Activated T-helper 1 cell treated with anti-CD3 and anti-CD28 coated beads, Interleukin-12 subunit alpha, Interleukin-12 subunit beta, Interleukin-2, Interleukin-4 antibody, amounts not matched to agents 30 ng/mL and 10 ng/mL and 1 ng/mL, durations not matched to agents 14 hours and 24 hours and 36 hours (primary cell): ENCODE data around the gene ACOT4. TPM values are rescaled to one million over a fixed set of nuclear protein-coding genes. Genes with fewer than 3 reads are reported as not detected.
A peak's percentile ranks its signal among the peaks of the same experiment; 100 is the strongest.
"Not testable (repeated sequence)": the region's sequence is repeated elsewhere in the genome, so short reads cannot be mapped to it uniquely, and the experiment has no call there.

ENCODE experiments used
- DNase-seq: peaks from one replicate; pipeline ENCODE4 v3.0.0; 2021; ENCODE audit warnings: low spot score
- H3K27ac Mint-ChIP-seq: one replicate; pipeline ENCODE4 v1.8.0; 2021; ENCODE audit warnings: mild to moderate bottlenecking, mixed read lengths
- H3K27me3 Mint-ChIP-seq: one replicate; pipeline ENCODE4 v1.8.0; 2022; ENCODE audit warnings: mild to moderate bottlenecking, moderate library complexity, mixed read lengths; ENCODE audit not compliant: insufficient read depth
- H3K36me3 Mint-ChIP-seq: one replicate; pipeline ENCODE4 v1.8.0; 2021; ENCODE audit warnings: low read depth, mixed read lengths
- H3K4me1 Mint-ChIP-seq: one replicate; pipeline ENCODE4 v1.8.0; 2021; ENCODE audit warnings: low read depth, mixed read lengths
- H3K4me3 Mint-ChIP-seq: one replicate; pipeline ENCODE4 v1.8.0; 2021; ENCODE audit warnings: mild to moderate bottlenecking, moderate library complexity, mixed read lengths
- H3K9me3 Mint-ChIP-seq: one replicate; pipeline ENCODE4 v1.8.0; 2021; ENCODE audit warnings: mixed read lengths
- intact Hi-C: fragments of 100-400 bp; cut with micrococcal nuclease; formaldehyde crosslinking; loops from one replicate; pipeline ENCODE4 v1.15.1; 2024
- total RNA-seq: library from RNA; stranded (reverse); gene quantifications from 2 replicates; pipeline ENCODE4 v1.2.3, GENCODE V29; 2022

ACOT4 gene
- total RNA-seq, 1 donor from 2014 or later: 1.9 TPM

DNA sequence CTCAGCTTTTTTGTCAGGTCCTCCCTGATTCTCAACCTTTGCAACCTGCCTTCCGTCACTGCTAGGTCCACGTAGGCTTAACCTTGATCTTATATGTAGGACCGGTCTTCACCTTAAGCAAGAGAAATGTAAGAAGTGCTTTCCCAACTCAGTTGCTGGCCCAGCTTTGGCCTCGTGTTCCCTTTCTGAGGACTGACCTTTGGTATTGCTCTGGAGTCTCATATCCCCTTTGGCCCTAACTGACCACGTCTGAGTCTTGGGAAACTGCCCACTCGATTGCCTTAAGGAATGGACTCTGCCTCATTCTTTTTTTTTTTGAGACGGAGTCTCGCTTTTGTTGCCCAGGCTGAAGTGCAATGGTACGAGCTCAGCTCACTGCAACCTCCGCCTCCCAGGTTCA, 28.6 kb downstream of the ACOT4 start:
- Mint-ChIP-seq H3K9me3 (no peaks in the 10 kb centered on the region), H3K27me3 (peaks cover 7% of the 10 kb centered on the region), H3K4me3 (no peak overlapping the region), H3K27ac (no peak overlapping the region), H3K36me3 (no peaks in the 10 kb centered on the region), H3K4me1 (no peaks in the 10 kb centered on the region)
- intact Hi-C loops: no loop called here
- no peak for DNase-seq

DNA sequence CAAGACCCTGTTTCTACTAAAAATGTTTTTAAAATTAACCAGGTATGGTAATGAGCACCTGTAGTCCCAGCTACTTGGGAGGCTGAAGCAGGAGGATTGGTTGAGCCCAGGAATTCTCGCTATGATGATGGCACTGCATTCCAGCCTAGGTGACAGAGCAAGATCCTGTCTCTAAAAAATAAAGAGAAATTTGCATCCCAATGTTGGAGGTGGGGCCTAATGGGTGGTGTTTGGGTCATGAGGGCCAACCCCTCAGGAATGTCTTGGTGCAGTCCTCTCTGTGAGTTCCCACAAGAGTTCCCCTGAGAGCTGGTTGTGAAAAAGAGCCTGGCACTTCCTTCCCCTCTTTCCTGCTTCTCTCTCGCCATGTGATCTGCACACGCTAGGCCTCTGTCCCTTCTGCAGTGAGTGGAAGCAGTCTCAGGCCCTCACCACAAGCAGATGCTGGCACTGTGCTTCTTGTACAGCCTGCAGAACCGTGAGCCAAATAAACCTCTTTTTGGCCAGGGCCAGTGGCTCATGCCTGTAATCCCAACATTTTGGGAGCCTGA, 31.9 kb downstream of the ACOT4 start:
- Mint-ChIP-seq H3K9me3 (no peaks in the 10 kb centered on the region), H3K27ac (no peak overlapping the region)
- intact Hi-C loops: no loop called here

DNA sequence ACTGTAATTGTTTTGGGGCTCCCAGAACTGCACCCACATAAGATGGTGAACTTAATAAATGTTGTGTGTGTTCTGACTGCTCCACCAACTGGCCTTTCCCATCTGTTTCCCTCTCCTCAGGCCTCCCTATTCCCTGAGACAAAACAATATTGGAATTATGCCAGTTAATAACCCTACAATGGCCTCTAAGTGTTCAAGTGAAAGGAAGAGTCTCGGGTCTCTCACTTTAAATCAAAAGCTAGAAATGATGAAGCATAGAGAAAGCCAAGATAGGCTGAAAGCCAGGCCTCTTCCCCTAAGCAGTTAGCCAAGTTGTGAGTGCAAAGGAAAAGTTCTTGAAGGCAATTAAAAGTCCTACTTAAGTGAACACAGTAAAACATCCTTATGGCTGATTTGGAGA, 34.0 kb downstream of the ACOT4 start:
- Mint-ChIP-seq H3K36me3 (no peaks in the 10 kb centered on the region), H3K4me1 (no peaks in the 10 kb centered on the region), H3K4me3 (no peak overlapping the region), H3K27ac (no peak overlapping the region), H3K9me3 (no peaks in the 10 kb centered on the region), H3K27me3 (peaks cover 4% of the 10 kb centered on the region)
- intact Hi-C loops: no loop called here
- DNase-seq: no peak

More for the DNA sequence above, 31.9 kb downstream of the ACOT4 start:
- DNase-seq: no peak
- no peaks in the 10 kb centered on the region for H3K36me3 Mint-ChIP-seq
- H3K4me3 Mint-ChIP-seq: no peak overlapping the region
- peaks cover 1% of the 10 kb centered on the region for H3K27me3 Mint-ChIP-seq
- no peaks in the 10 kb centered on the region for H3K4me1 Mint-ChIP-seq

DNA sequence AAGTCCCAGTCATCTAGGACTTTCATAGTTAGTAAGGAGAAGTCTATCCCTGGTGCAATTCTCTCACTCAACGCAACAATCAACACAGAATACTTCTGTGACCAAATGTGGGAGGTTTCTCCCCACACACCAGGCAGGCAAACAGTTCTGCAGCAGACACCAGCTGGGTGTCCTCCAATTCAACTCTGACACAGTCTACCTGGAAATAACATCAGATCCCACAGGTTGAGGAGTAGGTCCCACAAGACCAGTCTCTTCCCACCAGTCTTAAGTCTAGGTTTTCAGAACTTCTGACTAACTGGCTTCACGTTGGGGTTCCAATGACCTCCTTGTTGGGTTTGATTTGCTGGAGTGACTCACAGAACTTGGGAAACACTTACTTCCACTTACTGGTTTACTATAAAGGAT, 35.5 kb downstream of the ACOT4 start:
- Mint-ChIP-seq H3K27me3 (peaks cover 10% of the 10 kb centered on the region), H3K36me3 (no peaks in the 10 kb centered on the region), H3K4me1 (no peaks in the 10 kb centered on the region), H3K9me3 (no peaks in the 10 kb centered on the region), H3K27ac (no peak overlapping the region), H3K4me3 (no peak overlapping the region)
- DNase-seq: no peak
- intact Hi-C loops: no loop called here

- intact Hi-C loops: no loop called here
- H3K36me3 Mint-ChIP-seq: no peaks in the 10 kb centered on the region
- H3K27ac Mint-ChIP-seq: no peak overlapping the region
- DNase-seq: no peak
- no peaks in the 10 kb centered on the region for H3K9me3 Mint-ChIP-seq
- H3K4me3 Mint-ChIP-seq: no peak overlapping the region
- H3K27me3 Mint-ChIP-seq: peaks cover 26% of the 10 kb centered on the region
- peaks cover 6% of the 10 kb centered on the region for H3K4me1 Mint-ChIP-seq
Observed at GRCh38 chr14:73630009-73630780, 38.5 kb downstream of the ACOT4 start.

DNA sequence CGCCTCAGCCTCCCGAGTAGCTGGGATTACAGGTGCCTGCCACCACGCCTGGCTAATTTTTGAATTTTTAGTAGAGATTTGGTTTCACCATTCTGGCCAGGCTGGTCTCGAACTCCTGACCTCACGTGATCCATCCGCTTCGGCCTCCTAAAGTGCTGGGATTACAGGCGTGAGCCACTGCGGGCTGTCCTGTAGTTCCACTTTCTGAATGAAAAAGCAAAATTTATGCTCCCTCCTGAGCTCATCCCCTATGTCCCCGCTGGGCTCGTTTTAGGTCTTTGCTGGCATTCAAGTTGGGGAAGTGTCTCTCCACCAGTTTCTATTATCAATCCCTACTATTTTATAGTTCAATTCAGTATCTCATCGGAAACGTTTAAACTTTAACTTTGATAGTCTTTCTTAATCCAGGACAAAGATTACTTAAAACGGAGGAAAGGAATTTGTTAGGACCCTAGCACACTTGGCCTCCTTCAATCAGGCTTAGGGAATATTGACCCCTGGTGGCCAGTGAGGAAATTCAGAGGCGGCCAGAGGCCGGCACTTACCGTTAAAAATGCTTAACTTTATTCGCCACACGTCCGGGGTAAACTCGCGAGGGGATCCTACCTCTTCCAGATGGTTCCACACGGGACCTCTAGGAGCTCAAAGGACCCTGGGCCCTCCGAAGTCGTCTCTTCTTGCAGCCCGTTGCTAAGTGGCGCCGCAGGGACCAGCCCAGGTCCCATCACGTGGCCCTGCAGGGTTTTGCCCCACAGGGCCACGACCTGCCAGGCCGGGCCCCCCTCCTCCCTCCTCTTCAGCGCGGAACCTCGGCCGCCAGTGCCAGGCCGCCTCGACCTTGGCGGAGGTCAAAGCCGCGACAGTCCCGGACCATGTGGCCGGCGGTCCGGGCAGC, 41.7 kb downstream of the ACOT4 start:
- H3K27me3 Mint-ChIP-seq: peaks cover 41% of the 10 kb centered on the region
- H3K27ac Mint-ChIP-seq: no peak overlapping the region
- DNase-seq: peak; percentile 40
- intact Hi-C loops: loop anchor here (1.0 kb wide), 5 partner anchors 11 to 460 kb away; partner anchors contain the start of gene DNAL1
- H3K36me3 Mint-ChIP-seq: no peaks in the 10 kb centered on the region
- no peaks in the 10 kb centered on the region for H3K9me3 Mint-ChIP-seq
- peaks cover 6% of the 10 kb centered on the region for H3K4me1 Mint-ChIP-seq
- H3K4me3 Mint-ChIP-seq: peak overlapping the region; percentile 53

DNA sequence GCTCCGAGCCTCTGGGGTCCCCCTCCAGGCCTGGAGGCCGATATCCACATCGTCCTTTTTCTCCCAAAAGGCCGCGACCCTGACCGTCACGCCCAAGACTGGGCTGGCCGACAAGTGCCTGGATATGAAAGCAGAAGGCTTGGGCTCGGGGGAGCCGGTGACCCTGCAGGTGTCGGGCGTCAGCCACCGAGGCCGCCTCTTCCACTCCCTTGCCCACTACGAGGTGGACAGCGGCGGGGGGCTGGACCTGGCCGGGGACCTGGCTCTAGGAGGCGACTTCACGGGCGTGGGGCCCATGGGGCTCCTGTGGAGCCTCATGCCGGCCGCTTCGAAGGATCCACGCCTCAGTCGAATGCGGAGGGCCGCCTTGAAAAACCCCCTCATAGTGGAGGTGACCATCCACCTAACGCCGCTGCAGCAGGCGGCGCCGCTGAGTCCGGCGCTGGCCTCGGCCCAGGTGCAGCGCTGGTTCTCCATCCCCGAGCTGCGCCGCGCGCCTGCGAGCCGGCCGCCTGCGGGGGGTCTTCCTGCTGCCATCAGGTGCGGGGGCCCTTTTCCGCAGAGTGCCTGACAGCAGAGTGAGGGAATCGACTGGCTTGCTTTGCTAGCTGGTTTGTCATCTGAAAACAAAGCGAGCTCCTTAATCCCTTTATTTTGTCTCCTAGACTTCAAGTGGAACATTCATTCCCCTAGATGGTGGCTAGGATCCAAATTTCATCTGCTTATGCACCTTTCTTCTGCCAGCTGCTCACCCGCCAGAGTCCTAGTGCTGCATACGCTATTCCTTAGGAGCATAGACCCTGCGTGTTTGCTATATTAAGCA, 42.5 kb downstream of the ACOT4 start:
- H3K27me3 Mint-ChIP-seq: peaks cover 41% of the 10 kb centered on the region
- no peaks in the 10 kb centered on the region for H3K36me3 Mint-ChIP-seq
- no peak for DNase-seq
- H3K4me1 Mint-ChIP-seq: peaks cover 6% of the 10 kb centered on the region
- no peaks in the 10 kb centered on the region for H3K9me3 Mint-ChIP-seq
- intact Hi-C loops: no loop called here
- H3K4me3 Mint-ChIP-seq: peak overlapping the region; percentile 53
- H3K27ac Mint-ChIP-seq: no peak overlapping the region

DNA sequence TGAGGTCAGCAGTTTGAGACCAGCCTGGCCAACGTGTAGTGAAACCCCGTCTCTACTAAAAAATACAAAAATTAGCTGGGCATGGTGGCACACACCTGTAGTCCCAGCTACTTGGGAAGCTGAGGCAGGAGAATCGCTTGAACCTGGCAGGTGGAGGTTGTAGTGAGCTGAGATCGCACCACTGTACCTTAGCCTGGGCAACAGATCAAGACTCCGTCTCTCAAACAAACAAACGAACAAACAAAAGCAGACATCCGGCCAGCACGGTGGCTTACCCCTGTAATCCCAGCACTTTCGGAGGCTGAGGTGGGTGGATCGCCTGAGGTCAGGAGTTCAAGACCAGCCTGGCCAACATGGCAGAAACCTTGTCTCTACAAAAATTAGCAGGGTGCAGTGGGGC, 44.7 kb downstream of the ACOT4 start:
- H3K9me3 Mint-ChIP-seq, H3K27ac Mint-ChIP-seq, H3K36me3 Mint-ChIP-seq, DNase-seq, H3K4me3 Mint-ChIP-seq, intact Hi-C loops, H3K4me1 Mint-ChIP-seq: not testable (repeated sequence)
- peaks cover 36% of the 10 kb centered on the region for H3K27me3 Mint-ChIP-seq

- Mint-ChIP-seq H3K9me3 (no peaks in the 10 kb centered on the region), H3K4me3 (no peak overlapping the region), H3K36me3 (no peaks in the 10 kb centered on the region), H3K4me1 (peaks cover 6% of the 10 kb centered on the region), H3K27me3 (peaks cover 29% of the 10 kb centered on the region), H3K27ac (no peak overlapping the region)
- intact Hi-C loops: no loop called here
- DNase-seq: no peak
Observed at GRCh38 chr14:73637830-73638229, 46.2 kb downstream of the ACOT4 start.

DNA sequence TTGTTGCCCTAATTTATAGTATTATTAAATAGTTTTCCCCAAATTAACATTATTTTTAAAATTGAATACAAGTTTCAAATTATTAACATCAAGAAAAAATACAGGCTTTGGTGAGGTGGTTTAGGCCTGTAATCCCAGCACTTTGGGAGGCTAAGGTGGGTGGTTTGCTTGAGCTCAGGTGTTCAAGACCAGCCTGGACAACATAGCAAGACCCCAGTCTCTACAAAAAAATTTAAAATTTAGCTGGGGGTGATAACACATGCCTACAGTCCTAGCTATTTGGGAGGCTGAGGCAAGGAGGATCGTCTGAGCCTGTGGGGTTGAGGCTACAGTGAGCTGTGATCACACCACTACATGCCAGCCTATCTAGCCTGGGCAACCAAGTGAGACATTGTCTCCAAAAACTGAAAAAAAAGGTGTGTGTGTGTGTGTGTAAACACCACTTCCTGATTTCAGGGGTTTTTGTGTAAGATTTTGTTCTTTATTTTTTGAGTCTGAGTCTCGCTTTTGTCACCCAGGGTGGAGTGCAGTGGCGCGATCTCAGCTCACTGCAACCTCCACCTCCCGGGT, 49.2 kb downstream of the ACOT4 start:
- Mint-ChIP-seq H3K4me1 (peaks cover 13% of the 10 kb centered on the region), H3K9me3 (no peaks in the 10 kb centered on the region), H3K27me3 (peaks cover 10% of the 10 kb centered on the region), H3K4me3 (no peak overlapping the region), H3K27ac (no peak overlapping the region), H3K36me3 (no peaks in the 10 kb centered on the region)
- intact Hi-C loops: no loop called here
- no peak for DNase-seq

- Mint-ChIP-seq H3K36me3 (no peaks in the 10 kb centered on the region), H3K27ac (peak within 1 kb of the TSS; percentile 71), H3K4me3 (peak within 1 kb of the TSS; percentile 86), H3K9me3 (no peaks in the 10 kb centered on the region), H3K27me3 (no peaks in the 10 kb centered on the region), H3K4me1 (peaks cover 15% of the 10 kb centered on the region)
- peak; percentile 92 for DNase-seq
- intact Hi-C loops: loop anchor here (1.0 to 5.0 kb wide), 10 partner anchors 11 to 586 kb away; partner anchors contain the start of genes ACOT2, ALDH6A1, LIN52 and RBM25
Observed at GRCh38 chr14:73644531-73645247, 53.0 kb downstream of the ACOT4 start, which contains the start of gene DNAL1. Gene DNAL1 (plus strand): TSS chr14:73644986. CDS start chr14:73645040, 54 bp downstream.
